WTC11 (cell line): Measurements from ENCODE around the gene SSC5D. TPM values are rescaled to one million over a fixed set of nuclear protein-coding genes. Genes with fewer than 3 reads are reported as not detected.
A peak's percentile ranks its signal among the peaks of the same experiment; 100 is the strongest.

Source experiments
- ATAC-seq: fragments of 200-7000 bp; cut with Tn5 transposase; 2 replicates; pipeline ENCODE4 v1.10.0; 2021; ENCODE audit warnings: mild to moderate bottlenecking, moderate library complexity
- CTCF ChIA-PET: fragments of 300-600 bp; sonication (Branson Sonifier 250); formaldehyde crosslinking; loops from one replicate; lab custom pipeline; 2021; ENCODE audit warnings: antibody characterized with exemption; lab: Charles Lee
- POLR2A ChIA-PET: fragments of 350-600 bp; sonication (Branson Sonifier 250); formaldehyde crosslinking; loops from one replicate; lab custom pipeline; 2021; ENCODE audit warnings: antibody characterized with exemption; lab: Charles Lee
- DNase-seq: peaks from one replicate; pipeline ENCODE4 v3.0.0; 2021; ENCODE audit warnings: low spot score
- H3K27ac Mint-ChIP-seq: 2 replicates; pipeline ENCODE4 v1.8.0; 2021; ENCODE audit warnings: mixed read lengths
- H3K27me3 Mint-ChIP-seq: 2 replicates; pipeline ENCODE4 v1.8.0; 2021; ENCODE audit warnings: low read depth, mild to moderate bottlenecking, moderate library complexity, mixed read lengths
- H3K36me3 Mint-ChIP-seq: 2 replicates; pipeline ENCODE4 v1.8.0; 2021; ENCODE audit warnings: mixed read lengths
- H3K4me1 Mint-ChIP-seq: 2 replicates; pipeline ENCODE4 v1.8.0; 2022; ENCODE audit warnings: mixed read lengths
- H3K4me3 Mint-ChIP-seq: 2 replicates; pipeline ENCODE4 v1.8.0; 2021; ENCODE audit warnings: mild to moderate bottlenecking, moderate library complexity, mixed read lengths
- H3K9me3 Mint-ChIP-seq: 2 replicates; pipeline ENCODE4 v1.8.0; 2021; ENCODE audit warnings: mixed read lengths
- AR ChIP-seq: fragments of 250-450 bp; sonication (Bioruptor Pico); IDR thresholded peaks from 2 replicates; pipeline ENCODE4 v1.9.0; 2021; ENCODE audit warnings: mild to moderate bottlenecking
- E2F1 ChIP-seq: sonication (generic); formaldehyde crosslinking; IDR thresholded peaks from 2 replicates; pipeline ENCODE4 v1.8.0; 2022; ENCODE audit warnings: mild to moderate bottlenecking, missing genetic modification reagents
- FOXK1 ChIP-seq: sonication (generic); formaldehyde crosslinking; IDR thresholded peaks from 2 replicates; pipeline ENCODE4 v1.8.0; 2022; ENCODE audit warnings: mild to moderate bottlenecking, moderate library complexity, missing genetic modification reagents
- FOXP4 ChIP-seq: sonication (generic); formaldehyde crosslinking; IDR thresholded peaks from 2 replicates; pipeline ENCODE4 v1.8.0; 2022; ENCODE audit warnings: mild to moderate bottlenecking, missing genetic modification reagents
- JAZF1 ChIP-seq: fragments of 250-450 bp; sonication (Bioruptor Pico); IDR thresholded peaks from 2 replicates; pipeline ENCODE4 v1.9.0; 2021; ENCODE audit warnings: moderate library complexity, mild to moderate bottlenecking, inconsistent platforms
- KAT7 ChIP-seq: sonication (generic); formaldehyde crosslinking; IDR thresholded peaks from 2 replicates; pipeline ENCODE4 v1.8.1; 2023; ENCODE audit warnings: missing genetic modification reagents, mild to moderate bottlenecking, borderline replicate concordance
- MAX ChIP-seq: sonication (generic); formaldehyde crosslinking; IDR thresholded peaks from 2 replicates; pipeline ENCODE4 v1.8.0; 2022; ENCODE audit warnings: mild to moderate bottlenecking, missing genetic modification reagents
- MXD4 ChIP-seq: fragments of 250-450 bp; sonication (Bioruptor Pico); IDR thresholded peaks from 2 replicates; pipeline ENCODE4 v1.8.0; 2021; ENCODE audit warnings: mild to moderate bottlenecking, moderate library complexity, borderline replicate concordance
- OVOL2 ChIP-seq: fragments of 250-450 bp; sonication (Bioruptor Pico); IDR thresholded peaks from 2 replicates; pipeline ENCODE4 v1.9.0; 2021; ENCODE audit warnings: mild to moderate bottlenecking, borderline replicate concordance
- SMAD4 ChIP-seq: sonication (generic); formaldehyde crosslinking; IDR thresholded peaks from 2 replicates; pipeline ENCODE4 v1.8.0; 2022; ENCODE audit warnings: mild to moderate bottlenecking, missing genetic modification reagents
- SOX15 ChIP-seq: fragments of 250-450 bp; sonication (Bioruptor Pico); IDR thresholded peaks from 2 replicates; pipeline ENCODE4 v1.9.0; 2021; ENCODE audit warnings: mild to moderate bottlenecking
- USF2 ChIP-seq: sonication (generic); formaldehyde crosslinking; IDR thresholded peaks from 2 replicates; pipeline ENCODE4 v1.8.1; 2023; ENCODE audit warnings: mild to moderate bottlenecking, missing genetic modification reagents, moderate library complexity
- ZMAT4 ChIP-seq: fragments of 250-450 bp; sonication (Bioruptor Pico); IDR thresholded peaks from 2 replicates; pipeline ENCODE4 v1.9.0; 2021; ENCODE audit warnings: mild to moderate bottlenecking
- ZNF138 ChIP-seq: sonication (generic); formaldehyde crosslinking; conservative IDR thresholded peaks from 2 replicates; pipeline ENCODE4 v1.8.1; 2022; ENCODE audit warnings: mild to moderate bottlenecking, moderate library complexity, missing genetic modification reagents
- ZNF423 ChIP-seq: fragments of 250-450 bp; sonication (Bioruptor Pico); IDR thresholded peaks from 2 replicates; pipeline ENCODE4 v2.1.2; 2022; ENCODE audit warnings: mild to moderate bottlenecking, moderate library complexity
- ZNF512 ChIP-seq: sonication (generic); formaldehyde crosslinking; IDR thresholded peaks from 2 replicates; pipeline ENCODE4 v1.8.1; 2022; ENCODE audit warnings: missing genetic modification reagents, borderline replicate concordance
- ZNF671 ChIP-seq: fragments of 250-450 bp; sonication (Bioruptor Pico); IDR thresholded peaks from 2 replicates; pipeline ENCODE4 v1.8.0; 2021; ENCODE audit warnings: mild to moderate bottlenecking
- ZSCAN18 ChIP-seq: fragments of 250-450 bp; sonication (Bioruptor Pico); IDR thresholded peaks from 2 replicates; pipeline ENCODE4 v2.1.2; 2022; ENCODE audit warnings: mild to moderate bottlenecking, moderate library complexity
- total RNA-seq: library from RNA; stranded (reverse); gene quantifications from 3 replicates; pipeline ENCODE4 v1.2.3, GENCODE V29; 2021

SSC5D gene
- total RNA-seq, 1 experiment from 2014 or later, result 2.9 TPM

GRCh38 chr19:55468054-55468393, 20.2 kb upstream of the SSC5D start:
- DNase-seq (no peak), ATAC-seq (no peak)
- Mint-ChIP-seq H3K9me3 (no peaks in the 10 kb centered on the region), H3K4me3 (no peak overlapping the region), H3K4me1 (peaks cover 23% of the 10 kb centered on the region), H3K27ac (no peak overlapping the region), H3K36me3 (no peaks in the 10 kb centered on the region), H3K27me3 (peaks cover 33% of the 10 kb centered on the region)
- POLR2A ChIA-PET, result no interaction called here
- CTCF ChIA-PET, result interaction anchor here (0.6 to 3.2 kb wide), 49 partner anchors 8 to 795 kb away, joined by 3 to 68 read pairs (median 6); partner anchors contain the start of genes DNAAF3, FIZ1, HSPBP1 and IL11
- peak; percentile 69; the same call in 1 of the 2 replicates for TF ChIP-seq ZNF423 (CRISPR knock-in tag)
- no peak for TF ChIP-seq SMAD4

- CTCF ChIA-PET, result interaction anchor here (0.7 to 1.4 kb wide), 2 partner anchors 32 to 182 kb away, joined by 4 to 6 read pairs; no protein-coding TSS in a partner anchor
- DNase-seq (no peak), ATAC-seq (no peak)
- POLR2A ChIA-PET, result no interaction called here
- peaks cover 26% of the 10 kb centered on the region for H3K27me3 Mint-ChIP-seq
- no peak for TF ChIP-seq E2F1 (CRISPR knock-in tag)
- TF ChIP-seq SOX15 (CRISPR knock-in tag), result no peak
- TF ChIP-seq ZNF671 (CRISPR knock-in tag), result no peak
- TF ChIP-seq OVOL2, result no peak
- no peak for TF ChIP-seq MXD4 (CRISPR knock-in tag)
- TF ChIP-seq MAX, result no peak
- TF ChIP-seq ZNF138 (CRISPR knock-in tag), result no peak
- no peak for TF ChIP-seq ZSCAN18
- TF ChIP-seq USF2 (CRISPR knock-in tag), result no peak
- no peak for TF ChIP-seq FOXP4 (CRISPR knock-in tag)
- TF ChIP-seq KAT7, result no peak
- TF ChIP-seq FOXK1 (CRISPR knock-in tag), result no peak
- TF ChIP-seq ZMAT4 (CRISPR knock-in tag), result no peak
- TF ChIP-seq ZNF512 (CRISPR knock-in tag), result no peak
- TF ChIP-seq JAZF1 (CRISPR knock-in tag), result no peak
- TF ChIP-seq AR (CRISPR knock-in tag), result no peak
- H3K27ac Mint-ChIP-seq, result no peak overlapping the region
- H3K9me3 Mint-ChIP-seq, result no peaks in the 10 kb centered on the region
- peaks cover 20% of the 10 kb centered on the region for H3K4me1 Mint-ChIP-seq
- no peak overlapping the region for H3K4me3 Mint-ChIP-seq
- no peaks in the 10 kb centered on the region for H3K36me3 Mint-ChIP-seq
These were observed 17.0 kb upstream of the SSC5D start for GRCh38 chr19:55471266-55471665.
